Breast epithelium (tissue), 4 donors: Measurements from ENCODE around the gene RPRD2. TPM values are rescaled to one million over a fixed set of nuclear protein-coding genes. Genes with fewer than 3 reads are reported as not detected.

Experiments used
- DNase-seq, 2 donors: peaks; one replicate each; pipeline ENCODE4 v3.0.0-alpha.2; 2019; ENCODE audit warnings: low spot score in 2 of 2
- H3K27ac ChIP-seq, 2 donors: fragments of 200-600 bp; sonication (generic) in 1 of 2; one replicate each; pipeline ENCODE4 v1.5.1; 2016 to 2019; ENCODE audit warnings: mild to moderate bottlenecking in 1 of 2
- H3K27me3 ChIP-seq, 2 donors: fragments of 200-600 bp; sonication (generic) in 1 of 2; one replicate each; pipeline versions ENCODE4 v1.5.1 to v1.6.0; 2017 to 2019; ENCODE audit warnings: control low read depth in 1 of 2, mild to moderate bottlenecking in 1 of 2
- H3K36me3 ChIP-seq: fragments of 200-600 bp; one replicate; pipeline ENCODE4 v1.5.1; 2019
- H3K4me1 ChIP-seq, 2 donors: fragments of 200-600 bp; sonication (generic); one replicate each; pipeline ENCODE4 v1.5.1; 2016 to 2019; ENCODE audit warnings: control low read depth in 1 of 2
- H3K4me3 ChIP-seq, 3 donors: fragments of 200-600 bp; sonication (generic); 1 replicate in 2 of 3; 2 replicates in 1 of 3; pipeline ENCODE4 v1.5.1; 2016 to 2019; ENCODE audit warnings: mild to moderate bottlenecking in 3 of 3, moderate library complexity in 2 of 3
- H3K9me3 ChIP-seq, 2 donors: fragments of 200-600 bp; sonication (generic) in 1 of 2; one replicate each; pipeline ENCODE4 v1.5.1; 2016 to 2019; ENCODE audit warnings: control low read depth in 1 of 2
- CTCF ChIP-seq, 3 donors: fragments of 450-650 bp; IDR thresholded peaks; one replicate each; pipeline ENCODE4 v1.5.1; 2016 to 2017; ENCODE audit warnings: antibody characterized with exemption in 3 of 3, mild to moderate bottlenecking in 3 of 3, moderate library complexity in 3 of 3
- POLR2A ChIP-seq: fragments of 450-650 bp; IDR thresholded peaks from one replicate; pipeline ENCODE4 v1.6.1; 2016; ENCODE audit warnings: antibody characterized with exemption, mild to moderate bottlenecking, moderate library complexity
- POLR2AphosphoS5 ChIP-seq, 3 donors: sonication (generic); formaldehyde crosslinking; IDR thresholded peaks; one replicate each; pipeline ENCODE4 v1.6.1; 2017; ENCODE audit warnings: antibody characterized with exemption in 3 of 3
- intact Hi-C: fragments of 100-400 bp; cut with DNase I; formaldehyde crosslinking; loops from one replicate; pipeline ENCODE4 v1.15.1; 2023; ENCODE audit warnings: low total_unique reads
- total RNA-seq, 3 donors: library from RNA; depleted of rRNA; stranded (reverse); fragments of >200 nt; gene quantifications; one replicate each; pipeline ENCODE4 v1.1.0, GENCODE V29; 2016

RPRD2 gene
- total RNA-seq, 3 donors from 2014 or later = 19.4 to 26.5 (median 20.3) TPM

- Histone ChIP-seq H3K4me3 (no peak overlapping the region), H3K9me3 (no peaks in the 10 kb centered on the region), H3K27me3 (no peaks in the 10 kb centered on the region), H3K27ac (no peak overlapping the region), H3K4me1 (no peaks in the 10 kb centered on the region), H3K36me3 (no peaks in the 10 kb centered on the region)
- intact Hi-C loops = no loop called here
- no peak for DNase-seq
- no peak for TF ChIP-seq POLR2AphosphoS5 (IDR thresholded peaks at IDR 0.05)
- no peak for TF ChIP-seq CTCF (IDR thresholded peaks at IDR 0.05)
- no peak for TF ChIP-seq POLR2A
Observed at GRCh38 chr1:150511985-150512660, 148.2 kb downstream of the RPRD2 start.

DNA sequence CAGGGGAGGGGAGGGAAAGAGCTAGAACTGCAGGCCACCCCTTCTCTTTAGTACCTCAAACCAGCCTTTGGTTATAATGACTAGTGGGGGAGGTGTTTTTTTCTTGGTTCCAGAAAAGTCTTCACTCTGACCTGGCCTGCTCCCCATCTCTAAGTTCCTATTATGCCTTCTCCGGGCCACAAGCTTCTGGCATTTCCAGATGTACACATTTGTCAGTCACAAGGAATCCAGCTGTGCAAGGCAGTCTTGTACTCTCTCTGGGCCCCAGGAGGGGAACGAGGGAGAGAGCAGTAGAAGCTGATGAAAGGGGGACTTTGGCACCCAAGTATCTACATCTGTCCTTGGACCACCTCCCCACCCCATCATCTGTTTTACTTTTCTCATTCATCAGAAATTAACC is 148.9 kb downstream of the RPRD2 start:
- intact Hi-C loops = no loop called here
- no peak for DNase-seq

GRCh38 chr1:150513351-150513791 is 149.4 kb downstream of the RPRD2 start:
- H3K27ac ChIP-seq = no peak overlapping the region
- H3K9me3 ChIP-seq = no peaks in the 10 kb centered on the region
- H3K4me1 ChIP-seq = no peaks in the 10 kb centered on the region
- intact Hi-C loops = no loop called here
- TF ChIP-seq POLR2AphosphoS5 (IDR thresholded peaks at IDR 0.05) (no peak), POLR2A (no peak)
- H3K27me3 ChIP-seq = no peaks in the 10 kb centered on the region
- DNase-seq = no peak
- H3K36me3 ChIP-seq = no peaks in the 10 kb centered on the region
- H3K4me3 ChIP-seq = no peak overlapping the region

More for the DNA sequence above, 148.9 kb downstream of the RPRD2 start:
- TF ChIP-seq CTCF (IDR thresholded peaks at IDR 0.05) (no peak), POLR2AphosphoS5 (IDR thresholded peaks at IDR 0.05) (no peak)
- no peak overlapping the region for H3K4me3 ChIP-seq
- no peaks in the 10 kb centered on the region for H3K4me1 ChIP-seq
- no peaks in the 10 kb centered on the region for H3K9me3 ChIP-seq
- H3K27me3 ChIP-seq = no peaks in the 10 kb centered on the region
- H3K36me3 ChIP-seq = no peaks in the 10 kb centered on the region
- no peak overlapping the region for H3K27ac ChIP-seq

DNA sequence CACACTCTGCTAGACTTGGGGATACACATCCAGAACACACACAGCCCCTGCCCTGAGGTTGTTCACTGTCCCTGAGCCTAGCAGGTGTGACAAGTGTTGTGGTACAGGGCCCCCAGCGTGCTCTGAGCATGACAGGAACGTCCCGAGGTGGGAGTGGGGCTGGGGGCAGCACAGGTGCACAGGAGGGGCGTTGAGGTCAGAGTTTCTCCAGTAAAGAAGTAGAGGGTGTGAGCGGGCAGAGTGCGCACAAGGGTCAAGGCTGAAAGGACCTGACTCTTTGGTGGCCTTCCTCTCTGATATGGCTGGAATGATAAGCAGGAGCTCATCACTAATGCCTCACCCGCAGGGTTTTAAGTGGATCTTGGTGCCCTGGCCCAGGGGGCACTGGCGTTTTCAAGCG is 150.3 kb downstream of the RPRD2 start:
- H3K36me3 ChIP-seq = no peaks in the 10 kb centered on the region
- no peaks in the 10 kb centered on the region for H3K27me3 ChIP-seq
- no peaks in the 10 kb centered on the region for H3K9me3 ChIP-seq
- H3K27ac ChIP-seq = no peak overlapping the region
- TF ChIP-seq POLR2AphosphoS5 (IDR thresholded peaks at IDR 0.05) = no peak
- TF ChIP-seq POLR2A = no peak
- TF ChIP-seq CTCF (IDR thresholded peaks at IDR 0.05) = no peak
- intact Hi-C loops = no loop called here
- H3K4me3 ChIP-seq = no peak overlapping the region
- DNase-seq = no peak
- H3K4me1 ChIP-seq = no peaks in the 10 kb centered on the region

DNA sequence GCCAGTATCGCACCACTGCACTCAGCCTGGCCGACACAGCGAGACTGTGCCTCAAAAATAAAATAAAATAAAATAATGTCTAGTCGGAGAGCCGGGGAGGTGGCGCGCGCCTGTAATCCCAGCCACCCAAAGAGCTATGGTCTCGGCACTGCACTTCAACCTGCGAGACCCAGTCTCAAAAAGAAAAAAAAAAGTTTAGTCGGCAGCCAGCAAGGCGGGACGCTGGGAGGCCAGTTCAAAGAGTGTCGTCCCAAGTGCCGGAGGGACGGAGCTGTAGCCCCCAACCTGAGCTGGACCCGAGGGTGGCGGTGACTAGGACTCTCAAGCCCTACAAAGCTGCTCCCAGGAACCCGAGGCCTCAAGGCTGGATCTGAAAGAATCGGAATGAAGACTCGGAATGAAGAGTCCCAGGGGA is 151.0 kb downstream of the RPRD2 start:
- no peaks in the 10 kb centered on the region for H3K27me3 ChIP-seq
- TF ChIP-seq CTCF (IDR thresholded peaks at IDR 0.05) (no peak), POLR2A (no peak), POLR2AphosphoS5 (IDR thresholded peaks at IDR 0.05) (no peak)
- peak overlapping the region; percentile 47 to 66 (median 63) for H3K4me3 ChIP-seq
- DNase-seq = no peak
- H3K36me3 ChIP-seq = no peaks in the 10 kb centered on the region
- H3K9me3 ChIP-seq = no peaks in the 10 kb centered on the region
- no peaks in the 10 kb centered on the region for H3K4me1 ChIP-seq
- intact Hi-C loops = no loop called here
- peak overlapping the region; percentile 68 to 71 for H3K27ac ChIP-seq
